ENCODE measurements around the gene CLASP1. TPM values are rescaled to one million over a fixed set of nuclear protein-coding genes. Genes with fewer than 3 reads are reported as not detected.
A peak's percentile ranks its signal among the peaks of the same experiment; 100 is the strongest.
"Not testable (repeated sequence)": the region's sequence is repeated elsewhere in the genome, so short reads cannot be mapped to it uniquely, and the experiment has no call there.

The CLASP1 gene
- total RNA-seq, 1 experiment from 2014 or later = 27.9 TPM

- DNase-seq (ENCODE audit: low spot score) = no peak
Observed at GRCh38 chr2:121375621-121376159, 273.6 kb downstream of the CLASP1 start.

DNA sequence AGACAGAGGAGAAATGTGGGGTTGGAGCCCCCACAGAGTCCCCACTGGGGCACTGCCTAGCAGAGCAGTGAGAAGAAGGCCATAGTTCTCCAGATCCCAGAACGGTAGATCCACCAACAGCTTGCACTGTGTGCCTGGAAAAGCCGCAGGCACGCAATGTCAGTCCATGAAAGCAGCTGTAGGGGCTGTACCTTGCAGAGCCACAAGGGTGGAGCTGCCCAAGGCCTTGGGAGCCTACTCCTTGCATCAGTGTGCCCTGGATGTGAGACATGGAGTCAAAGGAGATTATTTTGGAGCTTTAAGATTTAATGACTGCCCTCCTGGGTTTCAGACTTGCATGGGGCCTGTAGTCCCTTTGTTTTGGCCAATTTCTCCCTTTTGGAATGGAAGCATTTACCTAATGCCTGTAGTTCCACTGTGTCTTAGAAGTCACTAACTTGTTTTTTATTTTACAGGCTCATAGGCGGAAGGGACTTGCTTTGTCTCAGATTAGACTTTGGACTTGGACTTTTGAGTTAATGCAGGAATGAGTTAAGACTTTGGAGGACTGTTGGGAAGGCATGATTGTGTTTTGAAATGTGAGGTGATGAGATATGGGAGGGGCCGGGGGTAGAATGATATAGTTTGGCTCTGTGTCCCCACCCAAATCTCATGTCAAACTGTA is 274.7 kb downstream of the CLASP1 start:
- not testable (repeated sequence) for DNase-seq (ENCODE audit: low spot score)

- DNase-seq (ENCODE audit: low spot score) = no peak
Observed at GRCh38 chr2:121372721-121373353, 276.4 kb downstream of the CLASP1 start.

GRCh38 chr2:121372082-121372481 is 277.2 kb downstream of the CLASP1 start:
- no peak for DNase-seq (ENCODE audit: low spot score)

- DNase-seq (ENCODE audit: low spot score) = no peak
Observed at GRCh38 chr2:121368836-121369235, 280.4 kb downstream of the CLASP1 start.

- DNase-seq (ENCODE audit: low spot score) = no peak
Observed at GRCh38 chr2:121368155-121368554, 281.1 kb downstream of the CLASP1 start.

GRCh38 chr2:121367246-121367900 is 281.9 kb downstream of the CLASP1 start:
- no peak for DNase-seq (ENCODE audit: low spot score)

DNA sequence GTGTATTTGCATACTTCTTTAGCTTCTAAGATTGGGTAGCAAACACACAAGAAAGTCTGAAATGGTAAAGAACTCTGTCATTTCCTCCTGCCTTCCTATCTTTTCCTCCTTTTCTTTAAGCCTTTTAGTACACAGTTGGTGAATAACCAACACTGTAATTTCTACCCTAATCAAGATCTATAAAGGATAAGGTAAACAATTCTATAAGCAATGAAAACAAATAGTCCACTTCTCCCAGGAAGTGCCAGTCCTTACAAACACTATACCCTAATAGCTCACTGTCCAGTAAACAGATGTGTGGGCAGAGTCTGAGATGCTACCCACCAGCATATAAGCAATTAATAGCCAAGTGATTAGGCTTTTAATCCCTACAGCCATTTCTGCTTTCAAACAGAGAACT is 283.2 kb downstream of the CLASP1 start:
- DNase-seq (ENCODE audit: low spot score) = no peak

DNA sequence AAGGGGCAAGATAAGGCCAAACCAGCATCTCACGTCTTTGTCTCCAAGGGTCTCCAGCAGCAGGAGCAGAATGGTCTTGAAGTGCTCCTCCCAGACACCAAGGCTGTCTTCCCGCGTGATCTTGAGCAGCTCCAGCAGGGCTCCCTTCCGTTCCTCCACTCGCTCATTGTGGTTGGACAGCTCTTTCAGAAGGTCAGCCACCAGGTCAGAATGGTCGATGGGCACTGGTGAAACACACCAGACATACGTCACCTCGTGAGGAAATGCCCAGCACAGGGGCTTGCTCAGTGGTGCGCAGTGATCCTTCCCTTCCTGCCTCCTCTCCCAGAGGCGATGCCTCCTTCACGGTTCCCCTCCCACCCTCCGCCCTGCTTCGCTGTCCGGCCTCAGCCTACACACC is 284.2 kb downstream of the CLASP1 start:
- no peak for DNase-seq (ENCODE audit: low spot score)

DNA sequence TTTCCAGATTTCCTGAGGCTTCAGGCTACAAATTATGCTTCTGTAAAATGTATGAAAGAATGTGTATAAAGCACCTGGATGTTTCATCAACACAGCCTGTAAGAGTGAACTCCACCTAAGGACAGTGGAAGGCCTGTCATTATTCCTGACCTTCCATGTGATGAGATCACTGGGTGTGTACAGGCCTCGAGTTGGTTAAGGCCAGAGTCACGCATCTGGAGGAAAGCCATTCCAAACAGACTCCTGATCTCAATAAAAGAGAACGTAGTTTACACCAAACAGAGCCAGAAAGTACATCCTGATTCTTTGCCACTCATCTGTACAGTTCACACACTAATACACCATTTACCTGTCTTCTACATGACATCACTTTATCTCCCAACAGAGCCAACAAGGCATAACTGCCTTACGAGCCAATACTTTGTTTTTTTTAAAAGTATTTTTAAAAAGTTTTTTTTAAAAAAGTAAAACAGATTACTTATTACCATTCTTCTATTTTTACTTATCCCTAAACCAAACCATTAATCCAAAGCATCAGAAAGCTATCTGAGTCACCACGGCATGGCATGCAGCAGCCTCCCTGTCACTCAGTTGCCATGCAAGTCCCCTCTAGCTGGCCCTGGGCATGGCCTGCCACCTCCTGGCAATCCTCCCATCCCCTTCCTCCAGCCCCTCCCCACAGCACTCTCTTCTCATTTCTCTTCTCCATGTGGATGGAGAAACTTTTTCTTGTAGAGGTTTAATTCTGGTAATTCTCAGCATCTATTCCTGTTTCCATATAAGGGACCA is 285.4 kb downstream of the CLASP1 start:
- DNase-seq (ENCODE audit: low spot score) = no peak

- DNase-seq (ENCODE audit: low spot score) = no peak
Observed at GRCh38 chr2:121362774-121363173, 286.5 kb downstream of the CLASP1 start.

DNA sequence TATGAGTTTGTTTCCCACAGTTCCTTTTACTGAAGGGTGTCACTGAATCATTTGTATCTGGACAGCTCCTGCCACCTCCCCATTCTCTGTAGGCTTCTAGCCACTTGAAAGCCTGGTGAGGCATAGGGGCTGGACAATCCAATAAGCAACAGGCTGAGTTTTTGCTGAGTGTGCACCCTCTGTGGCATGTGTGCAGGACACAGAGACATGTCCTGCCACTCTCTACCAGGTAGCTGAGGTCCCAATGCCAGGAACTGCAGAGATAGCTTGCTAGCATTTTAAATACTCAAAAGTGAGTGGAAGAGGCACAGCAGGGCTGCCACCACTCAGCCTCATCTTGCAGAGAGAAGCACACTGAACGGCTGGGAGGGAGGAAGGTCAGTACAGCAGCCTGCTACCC is 287.0 kb downstream of the CLASP1 start:
- DNase-seq (ENCODE audit: low spot score) = no peak

DNA sequence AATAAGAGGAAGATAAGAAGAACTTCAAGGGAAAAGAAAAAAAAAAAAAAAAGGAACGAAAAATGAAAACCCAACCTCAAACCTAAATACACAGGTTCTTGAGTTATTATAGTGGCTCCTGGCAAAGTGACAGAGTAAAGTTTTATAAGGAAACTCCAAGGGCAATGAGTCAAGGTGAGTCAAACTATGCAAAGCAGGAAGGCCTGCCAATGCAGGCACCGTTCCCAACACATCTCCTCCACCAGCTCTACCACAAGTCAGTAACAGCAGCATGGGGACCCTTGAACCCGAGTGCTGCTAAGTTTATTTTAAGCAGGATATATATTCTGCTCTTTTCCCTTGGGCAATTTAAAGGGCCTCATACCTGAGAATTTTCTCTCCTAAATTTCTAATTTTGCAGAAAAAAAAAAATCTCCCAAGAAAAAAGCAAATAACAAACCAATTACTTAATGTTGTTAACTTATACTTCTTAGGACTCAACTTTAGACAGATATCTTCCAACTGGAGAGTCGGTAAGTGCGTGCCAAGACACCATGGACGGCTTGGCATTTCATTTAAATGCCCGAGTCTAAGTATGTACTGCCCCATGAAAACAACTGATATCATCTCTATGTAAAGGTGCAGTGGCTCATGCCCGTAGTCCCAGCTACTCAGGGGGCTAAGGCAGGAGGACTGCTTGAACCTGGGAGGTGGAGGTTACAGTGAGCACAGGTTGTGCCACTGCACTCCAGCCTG is 288.5 kb downstream of the CLASP1 start:
- DNase-seq (ENCODE audit: low spot score) = no peak

GRCh38 chr2:121359716-121360565 is 289.3 kb downstream of the CLASP1 start:
- no peak for DNase-seq (ENCODE audit: low spot score)

- DNase-seq (ENCODE audit: low spot score) = no peak
Observed at GRCh38 chr2:121359170-121359569, 290.1 kb downstream of the CLASP1 start.

DNA sequence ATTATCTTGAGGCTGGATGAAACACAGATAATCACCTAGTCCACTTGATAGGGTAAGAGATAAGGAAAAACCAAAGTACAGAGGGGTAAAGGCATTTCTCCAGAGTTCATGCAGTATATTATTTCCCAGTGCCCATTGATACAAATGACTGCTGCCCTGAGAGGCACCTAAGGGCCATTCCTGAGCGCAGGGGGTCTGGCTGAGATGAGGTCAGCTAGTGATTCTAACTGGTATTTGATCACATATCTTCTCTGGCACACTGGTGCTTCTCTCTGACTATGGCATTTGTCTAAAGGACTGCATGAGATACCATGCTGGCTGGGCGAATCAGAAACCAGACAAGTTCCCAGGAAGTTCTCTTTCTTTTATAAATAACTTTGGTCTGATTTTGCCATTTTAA is 291.0 kb downstream of the CLASP1 start:
- DNase-seq (ENCODE audit: low spot score) = no peak

- DNase-seq (ENCODE audit: low spot score) = peak; percentile 83
Observed at GRCh38 chr2:121356058-121356640, 293.1 kb downstream of the CLASP1 start.

DNA sequence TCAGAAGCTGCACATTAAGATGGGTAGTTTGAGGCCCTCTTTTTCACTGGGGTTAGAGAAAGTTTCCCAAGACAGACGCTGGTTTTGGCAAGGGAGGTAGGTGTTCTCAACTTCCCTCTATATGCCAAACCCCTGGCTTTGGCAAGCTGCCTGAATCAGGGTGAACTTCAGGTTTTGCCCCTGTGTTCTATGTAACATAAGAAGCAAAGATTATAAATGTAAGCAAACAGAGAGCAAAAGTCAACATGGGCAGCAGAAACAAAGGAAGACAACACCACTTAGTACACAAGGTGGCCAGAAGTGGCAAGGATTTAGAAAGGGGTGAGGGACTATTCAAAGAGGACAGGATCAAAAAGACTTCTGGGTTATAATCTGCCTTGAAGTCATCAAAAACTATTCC is 293.8 kb downstream of the CLASP1 start:
- DNase-seq (ENCODE audit: low spot score) = no peak

GRCh38 chr2:121351521-121352318 is 297.5 kb downstream of the CLASP1 start:
- DNase-seq (ENCODE audit: low spot score) = no peak
